K562 (cell line): ENCODE measurements around the gene HLA-F. TPM values are rescaled to one million over a fixed set of nuclear protein-coding genes. Genes with fewer than 3 reads are reported as not detected.

ENCODE experiments used
- BCL6 ChIP-seq: fragments of 250-450 bp; sonication (Bioruptor Pico); IDR thresholded peaks from 2 replicates; pipeline ENCODE4 v1.4.0; 2020
- BRF2 ChIP-seq: IDR thresholded peaks from 3 replicates; pipeline ENCODE4 v1.6.1; 2011; ENCODE audit warnings: borderline replicate concordance, mild to moderate bottlenecking; ENCODE audit not compliant: insufficient read length, insufficient read depth
- CTCFL ChIP-seq: IDR thresholded peaks from 2 replicates; pipeline ENCODE4 v1.6.1; 2011; ENCODE audit warnings: borderline replicate concordance, low read depth, mild to moderate bottlenecking, moderate library complexity, low read length; ENCODE audit not compliant: insufficient read depth, poor library complexity, severe bottlenecking
- E4F1 ChIP-seq: fragments of 250-450 bp; sonication (Bioruptor Pico); IDR thresholded peaks from 2 replicates; pipeline ENCODE4 v1.5.0; 2021; ENCODE audit warnings: mild to moderate bottlenecking, borderline replicate concordance
- ETS1 ChIP-seq: conservative IDR thresholded peaks from 2 replicates; pipeline ENCODE4 v1.6.1; 2011; ENCODE audit warnings: low read depth, mild to moderate bottlenecking, low read length; ENCODE audit not compliant: control insufficient read depth
- IRF2 ChIP-seq: sonication (generic); formaldehyde crosslinking; IDR thresholded peaks from 2 replicates; pipeline ENCODE4 v1.8.1; 2022; ENCODE audit warnings: mild to moderate bottlenecking, missing genetic modification reagents
- KDM5B ChIP-seq: fragments of 200-600 bp; sonication (generic); IDR thresholded peaks from 2 replicates; pipeline ENCODE4 v1.6.1; 2012; ENCODE audit warnings: low read depth, mild to moderate bottlenecking, moderate library complexity, low read length, control low read depth, inconsistent platforms; ENCODE audit not compliant: insufficient replicate concordance
- MTA3 ChIP-seq: fragments of 450-650 bp; formaldehyde crosslinking; IDR thresholded peaks from 2 replicates; pipeline ENCODE4 v1.6.1; 2017; ENCODE audit warnings: mild to moderate bottlenecking, borderline replicate concordance
- NFATC3 ChIP-seq: fragments of 450-650 bp; IDR thresholded peaks from 2 replicates; pipeline ENCODE4 v1.6.1; 2017; ENCODE audit warnings: mild to moderate bottlenecking
- NFIX ChIP-seq: fragments of 250-450 bp; sonication (Bioruptor Pico); IDR thresholded peaks from 2 replicates; pipeline ENCODE4 v1.4.0; 2020; ENCODE audit warnings: low read depth, mild to moderate bottlenecking, moderate library complexity
- PML ChIP-seq: IDR thresholded peaks from 2 replicates; pipeline ENCODE4 v1.6.1; 2012; ENCODE audit warnings: low read length, inconsistent platforms
- RBM14 ChIP-seq: fragments of 200-400 bp; formaldehyde crosslinking; IDR thresholded peaks from 2 replicates; pipeline ENCODE4 v1.6.1; 2018; ENCODE audit warnings: low read depth, mild to moderate bottlenecking, low read length, moderate library complexity, borderline replicate concordance; ENCODE audit not compliant: insufficient read depth
- SAFB ChIP-seq: fragments of 200-400 bp; formaldehyde crosslinking; IDR thresholded peaks from 2 replicates; pipeline ENCODE4 v1.6.1; 2017; ENCODE audit warnings: low read depth, low read length, borderline replicate concordance
- SNIP1 ChIP-seq: fragments of 450-650 bp; IDR thresholded peaks from 2 replicates; pipeline ENCODE4 v1.7.1; 2017; ENCODE audit warnings: low read depth, mild to moderate bottlenecking
- YBX1 ChIP-seq: fragments of 450-650 bp; IDR thresholded peaks from 2 replicates; pipeline ENCODE4 v1.7.1; 2016; ENCODE audit warnings: mild to moderate bottlenecking
- ZFP30 ChIP-seq: fragments of 250-450 bp; sonication (Bioruptor Pico); IDR thresholded peaks from 2 replicates; pipeline ENCODE4 v1.8.0; 2022; ENCODE audit warnings: moderate library complexity, mild to moderate bottlenecking, inconsistent platforms, borderline replicate concordance
- ZNF239 ChIP-seq: fragments of 250-450 bp; sonication (Bioruptor Pico); IDR thresholded peaks from 2 replicates; pipeline ENCODE4 v1.4.0; 2020; ENCODE audit warnings: mild to moderate bottlenecking
- ZNF431 ChIP-seq: sonication (generic); formaldehyde crosslinking; IDR thresholded peaks from 2 replicates; pipeline ENCODE4 v1.8.0; 2022; ENCODE audit warnings: mild to moderate bottlenecking, missing genetic modification reagents
- ZNF583 ChIP-seq: fragments of 250-450 bp; sonication (Bioruptor Pico); IDR thresholded peaks from 2 replicates; pipeline ENCODE4 v1.4.0; 2020
- ZNF76 ChIP-seq: fragments of 250-450 bp; sonication (Bioruptor Pico); IDR thresholded peaks from 2 replicates; pipeline ENCODE4 v1.4.0; 2020; ENCODE audit warnings: mild to moderate bottlenecking, moderate library complexity, borderline replicate concordance
- polyA plus RNA-seq, 8 experiments: library from polyadenylated mRNA; depleted of rRNA in 4 of 8; stranded (reverse) in 5 of 8; unstranded in 3 of 8; fragments of >200 nt; fragmentation: Nextera tagmentation in 2 of 8; fragmentation: Illumina TruSeq in 1 of 8; extraction: Ambion mirVana in 2 of 8; extraction: Trizol in 1 of 8; gene quantifications; 2 replicates each; pipeline versions ENCODE4 v1.2.1 to v1.2.3, GENCODE V29; 2011 to 2014; ENCODE audit warnings: inconsistent platforms in 1 of 8, missing spikeins in 1 of 8
- total RNA-seq, 7 experiments: library from RNA; depleted of rRNA in 6 of 7; stranded (reverse); fragments of >200 nt in 6 of 7; fragmentation: Illumina TruSeq in 2 of 7; extraction: Trizol in 2 of 7; gene quantifications; 2 replicates each; pipeline versions ENCODE4 v1.2.1 to v1.2.3, GENCODE V29; 2011 to 2021; ENCODE audit warnings: low replicate concordance in 1 of 7

HLA-F gene
- total and polyA plus RNA-seq, 9 of the 15 experiments (the other 6 are each of a cell fraction or from before 2014, with no cell fraction given), result 0.40 to 0.76 (median 0.46) TPM; not detected in 6

GRCh38 chr6:29748391-29749307 is 25.4 kb downstream of the HLA-F start (continued):
- TF ChIP-seq CTCFL (no peak), IRF2 (CRISPR knock-in tag) (no peak), YBX1 (no peak), NFATC3 (no peak), PML (no peak; the same call in 1 of the 2 replicates), NFIX (no peak), ETS1 (no peak), ZNF76 (peak; percentile 61; the same call in 1 of the 2 replicates), ZNF583 (CRISPR knock-in tag) (0 out of 2 replicates have a peak, but pooled peaks have one; percentile 51), ZNF239 (CRISPR knock-in tag) (no peak), SNIP1 (no peak), RBM14 (no peak), MTA3 (0 out of 2 replicates have a peak, but pooled peaks have one; percentile 43), ZFP30 (CRISPR knock-in tag) (no peak), BRF2 (no peak), BCL6 (no peak), SAFB (no peak), ZNF431 (CRISPR knock-in tag) (0 out of 2 replicates have a peak, but pooled peaks have one; percentile 28), KDM5B (peak; percentile 76), E4F1 (CRISPR knock-in tag) (no peak)
